GM12878 (cell line): ENCODE measurements around the gene CLEC17A. TPM values are rescaled to one million over a fixed set of nuclear protein-coding genes. Genes with fewer than 3 reads are reported as not detected.

Experiments used
- BCLAF1 ChIP-seq: fragments of 450-650 bp; IDR thresholded peaks from 2 replicates; pipeline ENCODE4 v1.6.1; 2017; ENCODE audit warnings: antibody characterized with exemption, mild to moderate bottlenecking, moderate library complexity
- EED ChIP-seq: sonication (generic); IDR thresholded peaks from 2 replicates; pipeline ENCODE4 v1.6.1; 2016; ENCODE audit warnings: antibody characterized with exemption, low read depth
- ESRRA ChIP-seq: IDR thresholded peaks from 2 replicates; pipeline ENCODE4 v1.6.1; 2012; ENCODE audit warnings: mild to moderate bottlenecking, low read length, improper control_type of control experiment
- EZH2 ChIP-seq: IDR thresholded peaks from 2 replicates; pipeline ENCODE4 v1.6.1; 2012; ENCODE audit warnings: low read depth, mild to moderate bottlenecking, control low read depth, inconsistent platforms, low read length, borderline replicate concordance; ENCODE audit not compliant: control insufficient read depth
- FOS ChIP-seq: IDR thresholded peaks from 3 replicates; pipeline ENCODE4 v1.6.1; 2011; ENCODE audit warnings: borderline replicate concordance; ENCODE audit not compliant: insufficient read length; ENCODE audit errors: extremely low read depth
- FOXK2 ChIP-seq: fragments of 450-650 bp; IDR thresholded peaks from 2 replicates; pipeline ENCODE4 v1.6.1; 2017; ENCODE audit warnings: mild to moderate bottlenecking, moderate library complexity
- IRF3 ChIP-seq: fragments of 450-650 bp; IDR thresholded peaks from 2 replicates; pipeline ENCODE4 v1.6.1; 2014; ENCODE audit warnings: mild to moderate bottlenecking
- KAT2A ChIP-seq: conservative IDR thresholded peaks from 2 replicates; pipeline ENCODE4 v1.6.1; 2011; ENCODE audit warnings: low read depth, low read length; ENCODE audit not compliant: control insufficient read depth
- LARP7 ChIP-seq: fragments of 450-650 bp; IDR thresholded peaks from 2 replicates; pipeline ENCODE4 v1.6.1; 2017; ENCODE audit warnings: mild to moderate bottlenecking
- MTA3 ChIP-seq: IDR thresholded peaks from 2 replicates; pipeline ENCODE4 v1.6.1; 2012; ENCODE audit warnings: low read length, inconsistent platforms, borderline replicate concordance
- NR2C1 ChIP-seq: fragments of 450-650 bp; IDR thresholded peaks from 2 replicates; pipeline ENCODE4 v1.6.1; 2017; ENCODE audit warnings: antibody characterized with exemption, mild to moderate bottlenecking, moderate library complexity
- PRDM15 ChIP-seq: fragments of 450-650 bp; formaldehyde crosslinking; IDR thresholded peaks from 2 replicates; pipeline ENCODE4 v1.4.0; 2020; ENCODE audit warnings: mild to moderate bottlenecking, moderate library complexity
- SREBF1 ChIP-seq: IDR thresholded peaks from 2 replicates; pipeline ENCODE4 v1.6.1; 2012; ENCODE audit warnings: mild to moderate bottlenecking, low read length
- SRF ChIP-seq, 2 experiments: IDR thresholded peaks; 2 replicates each; pipeline ENCODE4 v1.6.1; 2011; ENCODE audit warnings: low read depth in 2 of 2, low read length in 2 of 2, mild to moderate bottlenecking in 1 of 2, moderate library complexity in 1 of 2
- USF1 ChIP-seq: IDR thresholded peaks from 2 replicates; pipeline ENCODE4 v1.6.1; 2011; ENCODE audit warnings: borderline replicate concordance, low read depth, mild to moderate bottlenecking, moderate library complexity, mixed read lengths, low read length; ENCODE audit not compliant: insufficient read depth; ENCODE audit errors: extremely low read length
- ZNF622 ChIP-seq: fragments of 450-650 bp; IDR thresholded peaks from 2 replicates; pipeline ENCODE4 v1.6.1; 2017; ENCODE audit warnings: mild to moderate bottlenecking, inconsistent platforms
- ZSCAN29 ChIP-seq: fragments of 450-650 bp; IDR thresholded peaks from 2 replicates; pipeline ENCODE4 v1.6.1; 2017; ENCODE audit warnings: mild to moderate bottlenecking, moderate library complexity
- polyA plus RNA-seq, 11 experiments: library from polyadenylated mRNA; depleted of rRNA in 4 of 11; unstranded in 6 of 11; stranded (reverse) in 5 of 11; fragments of >200 nt; fragmentation: Nextera tagmentation in 4 of 11; fragmentation: Illumina TruSeq in 1 of 11; extraction: Ambion mirVana in 4 of 11; extraction: Trizol in 1 of 11; gene quantifications; 1 replicate in 1 of 11; 2 replicates in 10 of 11; pipeline versions ENCODE4 v1.2.1 to v1.2.3, GENCODE V29; 2011 to 2016; ENCODE audit warnings: inconsistent platforms in 2 of 11, missing spikeins in 2 of 11, low read depth in 1 of 11
- total RNA-seq, 4 experiments: library from RNA; depleted of rRNA in 3 of 4; stranded (reverse); fragments of >200 nt in 3 of 4; fragmentation: Illumina TruSeq in 1 of 4; extraction: Trizol in 1 of 4; gene quantifications; 2 replicates each; pipeline versions ENCODE4 v1.2.1 to v1.2.3, GENCODE V29; 2013 to 2021

Gene CLEC17A
- total and polyA plus RNA-seq, 10 of the 15 experiments (the other 5 are each of a cell fraction or from before 2014, with no cell fraction given): 12.9 to 131 (median 97.3) TPM

- TF ChIP-seq FOS (no peak), ZNF622 (no peak), ZSCAN29 (no peak), KAT2A (no peak), EED (no peak), PRDM15 (CRISPR knock-in tag) (no peak), EZH2 (no peak), BCLAF1 (no peak), SREBF1 (peak; percentile 74; the same call in 1 of the 2 replicates), NR2C1 (peak; percentile 99), SRF (IDR thresholded peaks at IDR 0.05; ENCODE audit: low read depth in 2 of 2, low read length in 2 of 2) (0 out of 4 replicates have a peak, but pooled peaks of 1 of the 2 experiments have one; percentile 29), IRF3 (no peak), FOXK2 (no peak), USF1 (no peak), ESRRA (peak; percentile 32; the same call in 1 of the 2 replicates), LARP7 (peak; percentile 64; the same call in 1 of the 2 replicates), MTA3 (no peak)
These were observed 11.0 kb upstream of the CLEC17A start, which contains the start of gene NDUFB7 (continued) for GRCh38 chr19:14571695-14572490.
